Measurements from ENCODE around the gene DNAJC12.
"Not testable (repeated sequence)": the region's sequence is repeated elsewhere in the genome, so short reads cannot be mapped to it uniquely, and the experiment has no call there.

DNAJC12 gene

GRCh38 chr10:67839511-67839910 is 1.5 kb upstream of the DNAJC12 start:
- not testable (repeated sequence) for DNase-seq

- no peak for DNase-seq
Measured at GRCh38 chr10:67836972-67837371, 1.0 kb downstream of the DNAJC12 start.

- no peak for DNase-seq
Measured at GRCh38 chr10:67836488-67836887, 1.5 kb downstream of the DNAJC12 start.

- not testable (repeated sequence) for DNase-seq
Measured at GRCh38 chr10:67835541-67836394, 2.2 kb downstream of the DNAJC12 start.

GRCh38 chr10:67834375-67834774 is 3.6 kb downstream of the DNAJC12 start:
- DNase-seq, result no peak

GRCh38 chr10:67827811-67828210 is 10.2 kb downstream of the DNAJC12 start:
- no peak for DNase-seq

- no peak for DNase-seq
Measured at GRCh38 chr10:67819768-67820204, 18.2 kb downstream of the DNAJC12 start.

GRCh38 chr10:67818323-67818722 is 19.7 kb downstream of the DNAJC12 start:
- no peak for DNase-seq

- no peak for DNase-seq
Measured at GRCh38 chr10:67816719-67817118, 21.3 kb downstream of the DNAJC12 start.

GRCh38 chr10:67815571-67816059 is 22.4 kb downstream of the DNAJC12 start:
- DNase-seq, result no peak

- no peak for DNase-seq
Measured at GRCh38 chr10:67812007-67812406, 26.0 kb downstream of the DNAJC12 start.

- DNase-seq, result no peak
Measured at GRCh38 chr10:67809107-67809506, 28.9 kb downstream of the DNAJC12 start.

- DNase-seq, result no peak
Measured at GRCh38 chr10:67808704-67809103, 29.3 kb downstream of the DNAJC12 start.

GRCh38 chr10:67807855-67808456 is 30.0 kb downstream of the DNAJC12 start:
- no peak for DNase-seq

- no peak for DNase-seq
Measured at GRCh38 chr10:67804395-67804678, 33.7 kb downstream of the DNAJC12 start.

GRCh38 chr10:67803588-67804394 is 34.2 kb downstream of the DNAJC12 start:
- DNase-seq, result no peak

- DNase-seq, result no peak
Measured at GRCh38 chr10:67802767-67803538, 35.0 kb downstream of the DNAJC12 start.

- no peak for DNase-seq
Measured at GRCh38 chr10:67801118-67801517, 36.9 kb downstream of the DNAJC12 start.

- no peak for DNase-seq
Measured at GRCh38 chr10:67794909-67795460, 43.0 kb downstream of the DNAJC12 start.

- DNase-seq, result no peak
Measured at GRCh38 chr10:67794256-67794655, 43.7 kb downstream of the DNAJC12 start.

- no peak for DNase-seq
Measured at GRCh38 chr10:67793313-67793712, 44.7 kb downstream of the DNAJC12 start.

- no peak for DNase-seq
Measured at GRCh38 chr10:67792653-67793052, 45.3 kb downstream of the DNAJC12 start.
